ENCODE measurements around the gene C20orf204.

GRCh38 chr20:64077094-64077493 lies 41.1 kb downstream of the C20orf204 start:
- TF ChIP-seq CTCF (IDR thresholded peaks at IDR 0.05; ENCODE audit: poor library complexity, severe bottlenecking) (no peak), EZH2 (IDR thresholded peaks at IDR 0.05; ENCODE audit: borderline replicate concordance, insufficient read depth, low read length, poor library complexity, severe bottlenecking) (no peak)

Measured in neural cell (in vitro differentiated cells).